Activated CD8-positive, alpha-beta T cell treated with anti-CD3 and anti-CD28 coated beads for 36 hours (primary cell): Measurements from ENCODE around the gene SEC62. TPM values are rescaled to one million over a fixed set of nuclear protein-coding genes. Genes with fewer than 3 reads are reported as not detected.
A peak's percentile ranks its signal among the peaks of the same experiment; 100 is the strongest.

Experiments used
- ATAC-seq: fragments of 200-7000 bp; cut with Tn5 transposase; one replicate; pipeline ENCODE4 v1.10.0; 2021; ENCODE audit warnings: mild to moderate bottlenecking, moderate library complexity
- CTCF ChIA-PET: fragments of 350-600 bp; sonication (Branson Sonifier 250); formaldehyde crosslinking; loops from one replicate; lab custom pipeline; 2021; ENCODE audit warnings: antibody characterized with exemption; lab: Charles Lee
- POLR2A ChIA-PET: fragments of 350-600 bp; sonication (Branson Sonifier 250); formaldehyde crosslinking; loops from one replicate; lab custom pipeline; 2021; ENCODE audit warnings: antibody characterized with exemption; lab: Charles Lee
- DNase-seq: peaks from one replicate; pipeline ENCODE4 v3.0.0-alpha.2; 2020
- H3K27ac Mint-ChIP-seq: one replicate; pipeline ENCODE4 v1.8.0; 2021; ENCODE audit warnings: mild to moderate bottlenecking, mixed read lengths
- H3K27me3 Mint-ChIP-seq: one replicate; pipeline ENCODE4 v1.8.0; 2021; ENCODE audit warnings: mixed read lengths
- H3K36me3 Mint-ChIP-seq: one replicate; pipeline ENCODE4 v1.8.0; 2021; ENCODE audit warnings: low read depth, mixed read lengths
- H3K4me1 Mint-ChIP-seq: one replicate; pipeline ENCODE4 v1.8.0; 2021; ENCODE audit warnings: low read depth, mixed read lengths
- H3K4me3 Mint-ChIP-seq: one replicate; pipeline ENCODE4 v1.8.0; 2021; ENCODE audit warnings: mild to moderate bottlenecking, moderate library complexity, mixed read lengths
- H3K9me3 Mint-ChIP-seq: one replicate; pipeline ENCODE4 v1.8.0; 2021; ENCODE audit warnings: mixed read lengths
- intact Hi-C: fragments of 100-400 bp; cut with micrococcal nuclease; formaldehyde crosslinking; loops from one replicate; pipeline ENCODE4 v1.10.0; 2022
- total RNA-seq, 2 experiments: library from RNA; stranded (reverse); gene quantifications; one replicate each; pipeline ENCODE4 v1.2.3, GENCODE V29; 2021
- TF ChIP-seq, protein P1 (sequence below): fragments of 200-600 bp; IDR thresholded peaks from one replicate; pipeline ENCODE4 v1.8.0; 2022; ENCODE audit warnings: antibody characterized with exemption, mild to moderate bottlenecking

Gene SEC62
- total RNA-seq, 2 experiments from 2014 or later: 52.5 to 60.2 TPM

DNA sequence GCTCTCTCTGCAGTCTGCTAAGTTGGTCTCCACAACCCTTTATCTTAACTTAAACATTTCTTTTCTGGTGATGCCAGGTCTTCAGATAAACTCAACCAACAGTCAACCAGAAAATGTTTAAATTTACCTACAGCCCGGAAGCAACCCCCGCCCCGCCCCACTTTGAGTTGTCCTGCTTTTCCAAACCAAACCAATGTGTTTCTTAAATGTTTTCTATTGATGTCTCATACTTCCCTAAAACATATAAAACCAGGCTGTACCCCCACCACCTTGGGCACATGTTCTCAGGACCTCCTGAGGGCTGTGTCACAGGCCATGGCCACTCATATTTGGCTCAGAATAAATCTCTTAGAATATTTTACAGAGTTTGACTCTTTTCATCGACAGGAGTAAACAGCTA is 58.0 kb downstream of the SEC62 start:
- ATAC-seq: no peak
- CTCF ChIA-PET: no interaction called here
- intact Hi-C loops: no loop called here

DNA sequence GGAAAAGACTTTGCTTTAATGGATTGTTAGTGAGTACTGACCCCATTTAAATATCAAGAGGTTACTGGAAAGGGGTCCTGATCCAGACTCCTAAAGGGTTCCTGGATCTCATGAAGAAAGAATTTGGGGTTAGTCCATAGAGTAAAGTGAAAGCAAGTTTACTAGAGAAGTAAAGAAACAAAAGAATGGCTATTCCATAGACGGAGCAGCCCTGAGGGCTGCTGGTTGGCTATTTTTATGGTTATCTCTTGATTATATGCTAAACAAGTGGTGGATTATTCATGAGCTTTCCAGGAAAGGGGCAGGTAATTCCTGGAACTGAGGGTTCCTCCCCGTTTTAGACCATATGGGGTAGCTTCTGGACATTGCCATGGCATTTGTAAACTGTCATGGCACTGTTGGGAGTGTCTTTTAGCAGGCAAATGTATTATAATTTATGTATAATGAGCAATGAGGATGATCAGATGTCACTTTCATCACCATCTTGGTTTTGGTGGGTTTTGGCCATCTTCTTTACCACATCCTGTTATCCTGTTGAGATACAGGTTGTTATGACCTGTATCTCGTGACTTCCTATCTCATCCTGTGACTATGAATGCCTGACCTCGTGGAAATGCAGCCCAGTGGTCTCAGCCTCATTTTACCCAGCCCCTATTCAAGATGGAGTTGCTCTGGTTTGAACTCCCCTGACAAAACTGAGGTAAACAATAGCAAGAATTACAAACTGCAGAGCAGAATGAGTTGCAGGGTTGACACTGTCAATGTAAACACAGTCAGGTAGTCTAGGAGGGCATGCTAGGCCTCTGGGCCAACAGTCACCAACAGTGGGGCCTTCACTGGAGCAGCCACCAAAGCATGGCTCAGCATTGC is 60.9 kb downstream of the SEC62 start:
- DNase-seq (peak; percentile 46), ATAC-seq (peak; percentile 77)
- Mint-ChIP-seq H3K27me3 (no peaks in the 10 kb centered on the region), H3K4me1 (peaks cover 13% of the 10 kb centered on the region), H3K36me3 (no peaks in the 10 kb centered on the region), H3K4me3 (no peak overlapping the region), H3K27ac (peak overlapping the region; percentile 40), H3K9me3 (peaks cover 4% of the 10 kb centered on the region)
- CTCF ChIA-PET: no interaction called here
- POLR2A ChIA-PET: no interaction called here
- TF ChIP-seq, protein P1, sequence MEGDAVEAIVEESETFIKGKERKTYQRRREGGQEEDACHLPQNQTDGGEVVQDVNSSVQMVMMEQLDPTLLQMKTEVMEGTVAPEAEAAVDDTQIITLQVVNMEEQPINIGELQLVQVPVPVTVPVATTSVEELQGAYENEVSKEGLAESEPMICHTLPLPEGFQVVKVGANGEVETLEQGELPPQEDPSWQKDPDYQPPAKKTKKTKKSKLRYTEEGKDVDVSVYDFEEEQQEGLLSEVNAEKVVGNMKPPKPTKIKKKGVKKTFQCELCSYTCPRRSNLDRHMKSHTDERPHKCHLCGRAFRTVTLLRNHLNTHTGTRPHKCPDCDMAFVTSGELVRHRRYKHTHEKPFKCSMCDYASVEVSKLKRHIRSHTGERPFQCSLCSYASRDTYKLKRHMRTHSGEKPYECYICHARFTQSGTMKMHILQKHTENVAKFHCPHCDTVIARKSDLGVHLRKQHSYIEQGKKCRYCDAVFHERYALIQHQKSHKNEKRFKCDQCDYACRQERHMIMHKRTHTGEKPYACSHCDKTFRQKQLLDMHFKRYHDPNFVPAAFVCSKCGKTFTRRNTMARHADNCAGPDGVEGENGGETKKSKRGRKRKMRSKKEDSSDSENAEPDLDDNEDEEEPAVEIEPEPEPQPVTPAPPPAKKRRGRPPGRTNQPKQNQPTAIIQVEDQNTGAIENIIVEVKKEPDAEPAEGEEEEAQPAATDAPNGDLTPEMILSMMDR: no peak
- intact Hi-C loops: no loop called here

More for the DNA sequence above, 58.0 kb downstream of the SEC62 start:
- peaks cover 12% of the 10 kb centered on the region for H3K4me1 Mint-ChIP-seq
- no peaks in the 10 kb centered on the region for H3K36me3 Mint-ChIP-seq
- no peaks in the 10 kb centered on the region for H3K27me3 Mint-ChIP-seq
- H3K27ac Mint-ChIP-seq: no peak overlapping the region
- TF ChIP-seq, protein P1: no peak
- H3K4me3 Mint-ChIP-seq: no peak overlapping the region
- H3K9me3 Mint-ChIP-seq: peaks cover 4% of the 10 kb centered on the region
- POLR2A ChIA-PET: no interaction called here
- DNase-seq: no peak

DNA sequence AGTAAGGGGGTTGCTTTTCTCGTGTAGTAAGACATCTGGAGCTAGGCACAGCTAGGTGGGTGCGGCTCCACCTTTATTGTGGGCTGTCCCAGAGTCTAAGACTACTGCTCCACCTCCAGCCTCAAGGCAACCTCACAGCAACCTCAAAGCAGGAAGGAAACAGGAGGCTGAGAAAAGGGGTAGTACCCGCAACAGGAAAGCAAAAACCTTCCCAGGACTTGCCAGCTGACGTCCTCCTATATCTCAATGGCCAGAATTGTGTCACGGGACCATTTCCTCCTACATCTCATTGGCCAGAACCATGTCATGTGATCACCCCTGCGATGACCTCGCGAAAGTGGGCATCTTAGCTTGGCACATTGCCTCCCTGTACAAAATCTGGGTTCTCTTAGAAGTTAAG is 66.9 kb downstream of the SEC62 start:
- ChIA-PET POLR2A (interaction anchor here (1.5 kb wide), 1 partner anchor 12 kb away, joined by 5 read pairs; no protein-coding TSS in a partner anchor), CTCF (interaction anchor here (0.6 to 2.6 kb wide), 5 partner anchors 13 to 270 kb away, joined by 3 to 8 read pairs (median 4); no protein-coding TSS in a partner anchor)
- TF ChIP-seq, protein P1: no peak
- peak; percentile 68 for ATAC-seq
- Mint-ChIP-seq H3K27ac (peak overlapping the region; percentile 68), H3K4me3 (peak overlapping the region; percentile 7), H3K4me1 (peaks cover 18% of the 10 kb centered on the region), H3K27me3 (no peaks in the 10 kb centered on the region), H3K9me3 (peaks cover 6% of the 10 kb centered on the region), H3K36me3 (no peaks in the 10 kb centered on the region)
- intact Hi-C loops: no loop called here
- DNase-seq: peak; percentile 68

DNA sequence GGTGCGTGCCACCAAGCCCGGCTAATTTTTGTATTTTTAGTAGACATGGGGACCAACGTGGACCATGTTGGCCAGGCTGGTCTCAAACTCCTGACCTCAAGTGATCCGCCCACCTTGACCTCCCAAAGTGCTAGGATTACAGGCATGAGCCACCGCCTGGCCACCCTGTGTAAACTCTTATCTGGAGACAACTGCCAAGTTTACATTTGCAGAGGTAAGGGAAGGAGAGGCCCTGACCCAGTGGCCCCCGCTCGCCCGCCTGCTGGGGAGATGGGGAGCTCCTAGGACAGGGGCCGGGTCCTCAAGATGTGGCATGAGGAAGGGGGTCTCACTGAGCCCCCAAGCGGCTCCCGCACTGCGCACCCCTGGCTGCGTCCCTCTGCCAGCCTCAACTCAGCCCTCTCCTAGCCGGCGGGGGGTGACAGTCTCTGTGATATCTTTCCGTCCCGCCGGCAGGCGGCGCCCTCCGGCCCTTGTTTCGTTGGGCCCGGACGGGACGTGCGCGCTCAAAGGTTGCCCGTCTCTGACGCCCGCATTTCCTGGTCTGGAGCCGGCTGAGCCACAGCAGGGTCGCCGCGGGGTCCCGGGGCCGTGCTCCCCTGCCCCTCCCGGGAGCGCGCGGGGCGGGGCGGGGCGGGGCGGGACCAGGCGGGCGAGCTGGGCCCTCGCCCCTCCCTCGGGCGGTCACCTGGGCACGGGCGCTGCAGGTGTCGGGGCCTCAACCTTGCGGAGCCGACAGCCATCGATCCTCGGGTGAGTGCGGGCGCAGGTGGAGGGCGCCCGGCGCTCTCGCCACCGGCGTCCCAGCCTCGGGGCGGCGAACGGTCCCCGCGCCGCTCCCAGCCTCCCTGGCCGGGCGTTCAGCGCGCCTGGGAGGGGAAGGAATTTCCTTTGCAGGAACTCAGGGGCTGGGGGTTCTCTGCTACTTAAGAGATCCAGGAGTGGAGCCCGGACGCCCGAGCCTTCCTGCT is 71.1 kb downstream of the SEC62 start, which contains the start of gene GPR160:
Gene GPR160, plus strand, starts transcription at position 533 of the 971 bp plus-strand sequence. CDS start 45,978 bp downstream, outside the sequence.
- Mint-ChIP-seq H3K27ac (no peak within 1 kb of the TSS), H3K9me3 (peaks cover 3% of the 10 kb centered on the region), H3K27me3 (peaks cover 2% of the 10 kb centered on the region), H3K4me3 (peak within 1 kb of the TSS; percentile 75), H3K4me1 (peaks cover 15% of the 10 kb centered on the region), H3K36me3 (no peaks in the 10 kb centered on the region)
- TF ChIP-seq, protein P1: peak; percentile 89
- peak; percentile 90 for DNase-seq
- CTCF ChIA-PET: interaction anchor here (0.6 to 1.3 kb wide), 7 partner anchors 15 to 108 kb away, joined by 3 to 5 read pairs (median 3); no protein-coding TSS in a partner anchor
- ATAC-seq: peak; percentile 83
- intact Hi-C loops: no loop called here
- POLR2A ChIA-PET: no interaction called here
